Activated T-helper 17 cell treated with anti-CD3 and anti-CD28 coated beads, Interleukin-2, amount 50 U/mL, for 72 hours (primary cell): ENCODE data around the gene CRTC1. TPM values are rescaled to one million over a fixed set of nuclear protein-coding genes. Genes with fewer than 3 reads are reported as not detected.

ENCODE experiments used
- ATAC-seq: fragments of 150-1000 bp; cut with Tn5 transposase; replicated peaks from 2 replicates; pipeline ENCODE4 v1.10.0; 2021; ENCODE audit warnings: mild to moderate bottlenecking, moderate library complexity
- H3K27ac Mint-ChIP-seq: one replicate; pipeline ENCODE4 v1.8.0; 2022; ENCODE audit warnings: mixed read lengths
- H3K27me3 Mint-ChIP-seq: one replicate; pipeline ENCODE4 v1.8.0; 2022; ENCODE audit warnings: mixed read lengths
- H3K36me3 Mint-ChIP-seq: one replicate; pipeline ENCODE4 v1.8.0; 2022; ENCODE audit warnings: low read depth, mild to moderate bottlenecking, mixed read lengths
- H3K4me1 Mint-ChIP-seq: one replicate; pipeline ENCODE4 v1.8.0; 2022; ENCODE audit warnings: mixed read lengths
- H3K4me3 Mint-ChIP-seq: one replicate; pipeline ENCODE4 v1.8.0; 2022; ENCODE audit warnings: mild to moderate bottlenecking, mixed read lengths
- H3K9me3 Mint-ChIP-seq: one replicate; pipeline ENCODE4 v1.8.0; 2022; ENCODE audit warnings: mixed read lengths
- total RNA-seq, 2 donors: library from RNA; stranded (reverse); gene quantifications; one replicate each; pipeline ENCODE4 v1.2.3, GENCODE V29; 2022

CRTC1 gene
- total RNA-seq, 2 donors from 2014 or later, result 7.8 to 13.6 TPM

- no peak overlapping the region for H3K4me3 Mint-ChIP-seq
- H3K27ac Mint-ChIP-seq, result no peak overlapping the region
- H3K36me3 Mint-ChIP-seq, result peaks cover 5% of the 10 kb centered on the region
- ATAC-seq, result no peak
- peaks cover 27% of the 10 kb centered on the region for H3K27me3 Mint-ChIP-seq
- no peaks in the 10 kb centered on the region for H3K9me3 Mint-ChIP-seq
- peaks cover 4% of the 10 kb centered on the region for H3K4me1 Mint-ChIP-seq
These were observed 100.7 kb downstream of the CRTC1 start for GRCh38 chr19:18783958-18784785.

GRCh38 chr19:18784786-18785120 is 101.3 kb downstream of the CRTC1 start:
- peaks cover 8% of the 10 kb centered on the region for H3K36me3 Mint-ChIP-seq
- peaks cover 4% of the 10 kb centered on the region for H3K4me1 Mint-ChIP-seq
- H3K4me3 Mint-ChIP-seq, result no peak overlapping the region
- no peaks in the 10 kb centered on the region for H3K9me3 Mint-ChIP-seq
- no peak for ATAC-seq
- H3K27me3 Mint-ChIP-seq, result peaks cover 30% of the 10 kb centered on the region
- H3K27ac Mint-ChIP-seq, result no peak overlapping the region

- H3K4me3 Mint-ChIP-seq, result peak overlapping the region; percentile 20
- peaks cover 35% of the 10 kb centered on the region for H3K27me3 Mint-ChIP-seq
- no peak overlapping the region for H3K27ac Mint-ChIP-seq
- H3K4me1 Mint-ChIP-seq, result peaks cover 10% of the 10 kb centered on the region
- no peaks in the 10 kb centered on the region for H3K9me3 Mint-ChIP-seq
- peaks cover 13% of the 10 kb centered on the region for H3K36me3 Mint-ChIP-seq
- ATAC-seq, result peak; percentile 80
These were observed 102.0 kb downstream of the CRTC1 start for GRCh38 chr19:18785179-18786124.

- Mint-ChIP-seq H3K9me3 (no peaks in the 10 kb centered on the region), H3K36me3 (peaks cover 15% of the 10 kb centered on the region), H3K27ac (no peak overlapping the region), H3K27me3 (peaks cover 44% of the 10 kb centered on the region), H3K4me3 (peak overlapping the region; percentile 57), H3K4me1 (peaks cover 11% of the 10 kb centered on the region)
- no peak for ATAC-seq
These were observed 105.3 kb downstream of the CRTC1 start for GRCh38 chr19:18788529-18789421.

- Mint-ChIP-seq H3K27me3 (peaks cover 40% of the 10 kb centered on the region), H3K27ac (no peak overlapping the region), H3K4me3 (peak overlapping the region; percentile 57), H3K36me3 (peaks cover 15% of the 10 kb centered on the region), H3K4me1 (peaks cover 11% of the 10 kb centered on the region), H3K9me3 (no peaks in the 10 kb centered on the region)
- ATAC-seq, result no peak
These were observed 106.0 kb downstream of the CRTC1 start for GRCh38 chr19:18789422-18789869.

- Mint-ChIP-seq H3K27me3 (peaks cover 38% of the 10 kb centered on the region), H3K36me3 (peaks cover 15% of the 10 kb centered on the region), H3K4me3 (peak overlapping the region; percentile 57), H3K4me1 (peaks cover 11% of the 10 kb centered on the region), H3K9me3 (no peaks in the 10 kb centered on the region), H3K27ac (no peak overlapping the region)
- ATAC-seq, result no peak
These were observed 106.5 kb downstream of the CRTC1 start for GRCh38 chr19:18789883-18790565.

- Mint-ChIP-seq H3K27ac (no peak within 1 kb of the TSS), H3K9me3 (no peaks in the 10 kb centered on the region), H3K4me3 (peak within 1 kb of the TSS; percentile 57), H3K36me3 (peaks cover 15% of the 10 kb centered on the region), H3K27me3 (peaks cover 35% of the 10 kb centered on the region), H3K4me1 (peaks cover 7% of the 10 kb centered on the region)
- no peak for ATAC-seq
These were observed 107.3 kb downstream of the CRTC1 start, which contains the start of gene COMP for GRCh38 chr19:18790566-18791314. TSS of gene COMP (minus strand) at chr19:18791305. CDS start at chr19:18791269, 36 bp downstream.

GRCh38 chr19:18791315-18791678 is 107.8 kb downstream of the CRTC1 start:
- Mint-ChIP-seq H3K27ac (no peak overlapping the region), H3K9me3 (no peaks in the 10 kb centered on the region), H3K4me3 (peak overlapping the region; percentile 57), H3K36me3 (peaks cover 15% of the 10 kb centered on the region), H3K27me3 (peaks cover 33% of the 10 kb centered on the region), H3K4me1 (peaks cover 7% of the 10 kb centered on the region)
- ATAC-seq, result no peak

GRCh38 chr19:18792661-18793060 is 109.2 kb downstream of the CRTC1 start:
- ATAC-seq, result no peak
- Mint-ChIP-seq H3K4me3 (no peak overlapping the region), H3K4me1 (peaks cover 7% of the 10 kb centered on the region), H3K9me3 (no peaks in the 10 kb centered on the region), H3K36me3 (peaks cover 15% of the 10 kb centered on the region), H3K27ac (no peak overlapping the region), H3K27me3 (peaks cover 32% of the 10 kb centered on the region)

- H3K4me3 Mint-ChIP-seq, result no peak overlapping the region
- peaks cover 7% of the 10 kb centered on the region for H3K4me1 Mint-ChIP-seq
- ATAC-seq, result no peak
- no peaks in the 10 kb centered on the region for H3K9me3 Mint-ChIP-seq
- H3K27ac Mint-ChIP-seq, result no peak overlapping the region
- H3K36me3 Mint-ChIP-seq, result peaks cover 15% of the 10 kb centered on the region
- H3K27me3 Mint-ChIP-seq, result peaks cover 32% of the 10 kb centered on the region
These were observed 109.9 kb downstream of the CRTC1 start for GRCh38 chr19:18793144-18794028.

- H3K27me3 Mint-ChIP-seq, result peaks cover 29% of the 10 kb centered on the region
- no peak for ATAC-seq
- no peaks in the 10 kb centered on the region for H3K9me3 Mint-ChIP-seq
- no peak overlapping the region for H3K4me3 Mint-ChIP-seq
- H3K27ac Mint-ChIP-seq, result no peak overlapping the region
- peaks cover 12% of the 10 kb centered on the region for H3K36me3 Mint-ChIP-seq
- peaks cover 7% of the 10 kb centered on the region for H3K4me1 Mint-ChIP-seq
These were observed 110.5 kb downstream of the CRTC1 start for GRCh38 chr19:18794029-18794313.

- Mint-ChIP-seq H3K4me1 (peaks cover 7% of the 10 kb centered on the region), H3K27me3 (peaks cover 24% of the 10 kb centered on the region), H3K4me3 (no peak overlapping the region), H3K27ac (no peak overlapping the region), H3K9me3 (no peaks in the 10 kb centered on the region), H3K36me3 (peaks cover 7% of the 10 kb centered on the region)
- ATAC-seq, result no peak
These were observed 111.2 kb downstream of the CRTC1 start for GRCh38 chr19:18794692-18795091.
